HG02571 (cell line): ENCODE measurements around the gene ADAMTS17.

Experiments used
- ATAC-seq: cut with Tn5 transposase; IDR thresholded peaks from one replicate; pipeline ENCODE4 v1.9.1; 2021; ENCODE audit warnings: mild to moderate bottlenecking, moderate library complexity; ENCODE audit not compliant: unreplicated experiment

ADAMTS17 gene

GRCh38 chr15:100204771-100205170 is 137.0 kb downstream of the ADAMTS17 start:
- no peak for ATAC-seq

GRCh38 chr15:100204211-100204610 is 137.6 kb downstream of the ADAMTS17 start:
- no peak for ATAC-seq

GRCh38 chr15:100202309-100202960 is 139.3 kb downstream of the ADAMTS17 start:
- no peak for ATAC-seq

- no peak for ATAC-seq
Observed at GRCh38 chr15:100201376-100202280, 140.1 kb downstream of the ADAMTS17 start.

GRCh38 chr15:100200287-100200880 is 141.4 kb downstream of the ADAMTS17 start:
- no peak for ATAC-seq

GRCh38 chr15:100199711-100200286 is 142.0 kb downstream of the ADAMTS17 start:
- ATAC-seq = no peak

GRCh38 chr15:100198442-100198841 is 143.3 kb downstream of the ADAMTS17 start:
- no peak for ATAC-seq

GRCh38 chr15:100196326-100197058 is 145.3 kb downstream of the ADAMTS17 start:
- ATAC-seq = no peak

- no peak for ATAC-seq
Observed at GRCh38 chr15:100194996-100195395, 146.8 kb downstream of the ADAMTS17 start.

GRCh38 chr15:100193277-100193860 is 148.4 kb downstream of the ADAMTS17 start:
- ATAC-seq = no peak

- ATAC-seq = no peak
Observed at GRCh38 chr15:100192097-100193080, 149.4 kb downstream of the ADAMTS17 start.

GRCh38 chr15:100191161-100191560 is 150.6 kb downstream of the ADAMTS17 start:
- no peak for ATAC-seq

GRCh38 chr15:100190675-100191074 is 151.1 kb downstream of the ADAMTS17 start:
- ATAC-seq = no peak

- ATAC-seq = no peak
Observed at GRCh38 chr15:100189849-100190248, 151.9 kb downstream of the ADAMTS17 start.

GRCh38 chr15:100189319-100189718 is 152.5 kb downstream of the ADAMTS17 start:
- no peak for ATAC-seq

GRCh38 chr15:100187677-100188076 is 154.1 kb downstream of the ADAMTS17 start:
- no peak for ATAC-seq

GRCh38 chr15:100186960-100187359 is 154.8 kb downstream of the ADAMTS17 start:
- no peak for ATAC-seq

GRCh38 chr15:100186366-100186765 is 155.4 kb downstream of the ADAMTS17 start:
- ATAC-seq = no peak

GRCh38 chr15:100183921-100184495 is 157.8 kb downstream of the ADAMTS17 start:
- no peak for ATAC-seq
